Dermis microvascular lymphatic vessel endothelial cell (primary cell): ENCODE results near the gene MCM9. TPM values are rescaled to one million over a fixed set of nuclear protein-coding genes. Genes with fewer than 3 reads are reported as not detected.
A peak's percentile ranks its signal among the peaks of the same experiment; 100 is the strongest.

Experiments used
- DNase-seq, 2 donors: peaks; one replicate each; pipeline versions ENCODE4 v3.0.0 to v3.0.0-alpha.2; 2010; ENCODE audit warnings: low read depth in 2 of 2
- total RNA-seq: library from RNA; depleted of rRNA; stranded (reverse); fragments of >200 nt; gene quantifications from 2 replicates; pipeline ENCODE4 v1.2.1, GENCODE V29; 2014

Gene MCM9
- total RNA-seq, 1 donor from 2014 or later = 8.6 TPM

DNA sequence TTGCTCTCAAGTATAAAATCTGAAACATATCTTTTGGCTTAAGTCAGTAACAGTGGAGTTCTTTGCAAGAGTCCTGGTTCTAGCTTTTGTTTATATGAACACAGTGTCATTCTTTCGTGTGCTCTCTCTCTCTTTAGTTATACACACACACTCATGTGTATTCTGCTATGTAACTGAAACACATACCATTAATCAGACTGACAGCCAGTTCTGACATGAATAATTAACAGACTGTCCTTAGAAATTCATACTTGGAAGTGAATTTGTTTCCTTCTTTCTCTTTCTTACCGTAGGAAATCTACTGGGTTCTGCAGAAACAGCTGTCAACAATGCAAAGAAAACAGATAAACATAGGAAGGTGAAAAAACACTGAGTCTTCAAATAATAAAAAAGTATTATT lies 2.5 kb downstream of the MCM9 start:
- no peak for DNase-seq

DNA sequence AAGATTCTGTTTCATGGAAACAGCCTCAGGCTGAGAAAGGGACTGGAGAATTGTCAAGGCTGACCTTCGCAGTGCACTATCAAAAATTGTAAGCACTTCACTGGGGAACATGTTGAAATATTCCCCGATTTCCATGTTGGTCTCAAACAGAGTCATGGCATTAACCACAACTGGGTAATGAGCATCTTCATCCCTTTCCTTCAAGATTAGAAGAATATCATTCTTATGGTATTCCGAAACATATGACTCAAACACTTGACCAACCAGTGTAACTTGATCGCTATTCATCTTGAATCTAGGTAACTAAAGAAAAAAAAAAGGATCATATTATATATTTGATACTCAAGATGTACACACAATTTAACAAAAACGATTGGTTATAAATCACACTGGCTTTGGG lies 3.5 kb downstream of the MCM9 start:
- no peak for DNase-seq

DNA sequence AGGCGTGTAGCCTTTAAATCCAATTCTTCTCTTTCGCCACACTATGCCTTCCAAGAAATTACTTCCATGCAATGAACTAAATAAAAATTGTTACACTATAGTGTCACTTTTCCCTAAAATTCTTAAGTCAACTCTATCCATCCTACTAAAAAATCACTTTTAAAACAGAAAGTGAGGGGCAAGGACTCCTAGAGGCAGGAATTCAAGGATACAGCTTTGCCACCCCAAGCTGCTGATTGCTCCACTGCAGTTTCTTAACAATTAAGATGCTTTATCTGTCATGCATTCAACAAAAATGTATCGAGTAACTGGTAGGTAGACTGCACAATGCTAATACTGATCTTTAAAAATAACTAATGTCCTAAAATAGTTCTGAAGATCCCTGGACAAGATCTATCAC lies 4.3 kb downstream of the MCM9 start:
- DNase-seq = no peak

- DNase-seq = no peak
Observed at GRCh38 chr6:118923035-118923434, 11.9 kb downstream of the MCM9 start.

- no peak for DNase-seq
Observed at GRCh38 chr6:118921084-118921483, 13.9 kb downstream of the MCM9 start.

DNA sequence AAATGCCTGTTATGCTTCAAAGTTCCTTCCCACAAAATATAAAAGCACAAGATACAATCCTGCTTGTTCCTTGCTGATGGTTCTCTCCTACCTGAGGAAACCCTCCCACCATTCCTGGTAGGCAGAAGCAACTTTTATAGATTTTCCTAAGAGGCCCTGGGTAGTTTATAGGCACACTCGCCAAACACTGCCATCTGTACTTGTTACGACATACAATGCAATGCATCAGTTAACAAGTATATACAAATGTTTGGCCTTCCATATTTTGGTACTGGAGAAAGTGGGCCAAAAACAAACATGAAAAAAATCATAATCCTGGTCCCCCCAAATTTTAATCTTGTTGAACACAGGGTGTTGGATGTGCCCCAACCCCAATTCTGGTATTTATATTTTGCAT lies 16.6 kb downstream of the MCM9 start:
- no peak for DNase-seq

DNA sequence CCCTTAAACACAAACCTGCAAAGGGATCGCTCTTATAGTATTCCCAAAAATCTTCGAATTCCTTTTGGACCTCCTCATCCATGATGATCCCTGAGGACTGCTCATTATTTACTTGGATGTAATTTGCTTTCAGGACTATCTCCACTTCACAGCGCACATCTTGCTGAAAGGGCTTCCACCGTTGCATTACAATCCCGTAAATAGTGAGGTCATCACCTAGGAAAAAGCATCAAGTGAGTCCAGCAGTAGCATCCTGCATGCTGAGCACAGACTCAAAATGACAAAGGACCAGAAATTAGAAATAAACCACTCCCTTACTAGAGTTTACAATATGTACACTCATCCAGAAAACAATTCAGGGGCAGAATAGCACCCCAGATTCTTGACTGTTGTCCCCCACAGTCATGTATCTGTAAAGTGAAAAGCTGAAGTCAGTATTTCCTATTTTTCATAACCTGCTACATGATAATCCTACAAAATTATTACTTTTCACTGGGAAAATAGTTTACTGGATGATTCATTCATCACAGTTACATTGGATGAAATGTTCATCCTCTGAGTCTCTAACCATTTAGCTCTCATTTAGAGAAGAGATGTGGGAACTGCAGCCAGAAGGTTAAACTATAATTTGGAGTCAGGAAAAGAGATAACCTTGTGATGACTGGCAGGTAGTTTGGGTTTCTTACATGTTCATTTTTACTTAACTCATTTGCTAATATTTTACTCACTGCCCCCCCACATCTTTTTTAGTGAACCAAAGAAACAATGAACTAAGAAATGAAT lies 17.2 kb downstream of the MCM9 start:
- no peak for DNase-seq

GRCh38 chr6:118914598-118914997 lies 20.4 kb downstream of the MCM9 start:
- no peak for DNase-seq

DNA sequence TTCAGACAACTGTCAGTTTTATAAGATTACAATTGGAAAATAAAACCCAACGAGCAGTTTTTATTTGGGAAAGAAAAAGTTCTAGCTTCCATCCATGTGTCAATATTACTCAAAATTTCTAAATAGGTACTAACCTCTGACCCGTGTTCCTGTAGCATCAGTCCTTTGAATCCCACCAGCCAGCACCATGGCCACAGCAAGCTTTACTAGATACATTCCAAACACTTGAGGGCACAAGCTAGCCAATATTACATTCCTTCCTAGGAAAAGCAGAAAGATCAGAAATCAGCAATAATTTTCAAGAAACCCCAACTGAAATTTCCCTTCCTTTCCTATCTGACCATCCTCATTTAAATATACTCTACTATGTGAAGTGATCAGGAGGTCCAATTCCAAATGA lies 21.8 kb downstream of the MCM9 start:
- no peak for DNase-seq

- DNase-seq = no peak
Observed at GRCh38 chr6:118912646-118913045, 22.3 kb downstream of the MCM9 start.

DNA sequence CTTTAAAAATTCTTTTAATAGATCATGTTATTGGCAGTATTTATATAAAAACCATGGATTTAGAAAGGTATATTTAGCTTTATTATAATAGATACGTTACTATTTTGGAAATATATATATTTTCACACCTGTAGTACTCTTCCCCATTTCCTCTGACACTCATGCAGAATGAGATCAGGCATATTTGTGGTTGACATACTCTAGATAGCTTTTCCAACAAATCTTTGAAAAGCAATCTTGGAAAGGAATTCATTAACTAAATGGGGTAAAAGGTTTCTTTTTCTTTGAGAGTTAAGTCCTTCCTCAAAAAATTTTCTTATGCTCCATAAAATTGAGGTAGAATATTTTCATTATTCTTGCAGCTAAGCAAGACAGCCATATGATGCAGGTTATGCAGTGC lies 26.5 kb downstream of the MCM9 start:
- no peak for DNase-seq

- no peak for DNase-seq
Observed at GRCh38 chr6:118905851-118906250, 29.1 kb downstream of the MCM9 start.

DNA sequence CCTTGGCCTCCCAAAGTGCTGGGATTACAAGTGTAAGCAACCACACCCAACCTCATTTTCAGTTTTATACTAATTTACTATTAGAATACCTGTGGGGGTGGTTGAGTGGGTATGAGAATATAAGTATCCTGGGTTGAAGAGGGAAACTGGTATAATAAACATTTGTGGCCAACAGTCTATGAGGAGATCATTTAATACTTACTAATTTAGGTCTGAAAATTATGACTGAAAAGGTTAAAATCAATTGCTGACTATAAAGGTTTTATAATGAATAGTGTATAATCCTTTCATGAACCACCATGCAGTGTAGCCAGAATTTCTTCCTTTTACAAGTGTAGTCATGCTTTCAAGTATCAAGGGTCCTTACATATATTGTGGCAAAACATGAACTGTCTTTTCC lies 29.9 kb downstream of the MCM9 start:
- no peak for DNase-seq

- DNase-seq = no peak
Observed at GRCh38 chr6:118903691-118904090, 31.3 kb downstream of the MCM9 start.

- no peak for DNase-seq
Observed at GRCh38 chr6:118903138-118903537, 31.8 kb downstream of the MCM9 start.

- peak in 1 of 2 donors; percentile 34 for DNase-seq
Observed at GRCh38 chr6:118902726-118903125, 32.2 kb downstream of the MCM9 start.

DNA sequence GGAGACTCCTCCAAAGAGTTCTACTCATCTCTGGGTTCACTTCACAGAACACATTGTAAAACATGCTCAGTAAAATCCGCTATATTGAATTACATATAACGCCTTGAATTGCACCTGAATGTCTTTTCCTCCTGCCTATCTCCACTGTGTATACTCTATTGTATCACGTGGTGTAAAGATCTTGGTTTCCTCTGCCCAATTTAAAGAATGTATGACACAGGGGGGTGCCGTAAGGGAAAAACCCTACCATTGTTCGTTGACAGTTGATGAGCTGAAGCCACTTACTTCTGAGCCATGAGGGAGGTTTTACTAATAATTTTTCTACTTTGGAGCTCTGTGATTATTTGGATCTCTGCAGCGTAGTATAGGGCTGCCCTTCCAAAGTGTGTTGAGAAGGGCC lies 35.0 kb downstream of the MCM9 start:
- no peak for DNase-seq

GRCh38 chr6:118897386-118897785 lies 37.6 kb downstream of the MCM9 start:
- no peak for DNase-seq

- peak; percentile 41 to 66 for DNase-seq
Observed at GRCh38 chr6:118896339-118897136, 38.4 kb downstream of the MCM9 start.

DNA sequence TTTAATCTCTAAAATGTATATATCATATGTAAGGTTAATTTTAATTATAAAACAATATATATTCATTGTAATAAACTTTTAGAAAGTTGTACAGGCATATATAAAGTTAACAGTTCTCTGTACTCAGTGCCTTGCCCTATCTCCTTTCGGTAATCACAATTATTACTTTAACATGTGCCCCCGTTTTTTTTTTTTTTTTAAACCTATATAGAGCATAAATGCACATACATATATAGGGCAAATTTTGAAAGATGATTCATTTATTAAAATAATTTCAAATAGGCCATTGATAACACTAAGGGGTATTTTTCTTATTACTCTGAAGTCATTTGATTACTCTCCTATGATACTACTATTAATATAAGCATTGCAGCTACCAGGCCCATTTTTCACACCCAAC lies 39.1 kb downstream of the MCM9 start:
- DNase-seq = no peak

DNA sequence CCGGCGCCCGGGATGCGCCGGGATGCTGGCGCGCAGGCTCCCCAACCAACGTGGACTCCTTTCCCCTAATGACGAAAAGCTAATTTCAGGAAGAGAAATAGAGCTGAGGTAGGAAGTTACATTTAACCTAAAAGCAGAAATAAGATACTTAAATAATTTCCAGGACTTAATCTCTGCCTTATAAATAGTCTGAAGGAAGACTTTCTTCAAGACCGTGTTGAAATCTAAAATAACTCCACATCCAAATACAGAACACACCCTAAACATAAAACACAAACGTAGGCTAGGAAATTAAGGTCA lies 39.7 kb downstream of the MCM9 start:
- no peak for DNase-seq

- peak; percentile 41 to 74 for DNase-seq
Observed at GRCh38 chr6:118894425-118895260, 40.3 kb downstream of the MCM9 start.
